ENCODE data around the gene B4GALT6. TPM values are rescaled to one million over a fixed set of nuclear protein-coding genes. Genes with fewer than 3 reads are reported as not detected.

Gene B4GALT6
- total and polyA plus RNA-seq, 2 of the 13 experiments (the other 11 are each of a cell fraction or from before 2014, with no cell fraction given): 1.9 to 3.3 TPM

Other genes with a start within 250 kb of the B4GALT6 start
- not detected in 2 replicates for gene DSG3, start 236.8 kb downstream of the B4GALT6 start, total RNA-seq (2016; rRNA removed; fragmentation: Illumina TruSeq; extraction: Trizol)
- not detected in 2 replicates for gene DSG3, start 236.8 kb downstream of the B4GALT6 start, polyA plus RNA-seq (2011; rRNA removed)
- 23.3 and 24.4 TPM in 2 replicates for gene DSG2, start 186.4 kb downstream of the B4GALT6 start, total RNA-seq (2016; rRNA removed; fragmentation: Illumina TruSeq; extraction: Trizol)
- 66.7 and 68.7 TPM in 2 replicates for gene DSG2, start 186.4 kb downstream of the B4GALT6 start, polyA plus RNA-seq (2011; rRNA removed)
- gene TTR, start 92.7 kb downstream of the B4GALT6 start, total RNA-seq (2016; rRNA removed; fragmentation: Illumina TruSeq; extraction: Trizol): 42.2 and 91.3 TPM in 2 replicates
- 496 and 510 TPM in 2 replicates for gene TTR, start 92.7 kb downstream of the B4GALT6 start, polyA plus RNA-seq (2011; rRNA removed)
- 0.46 and 1.1 TPM in 2 replicates for gene SLC25A52, start 76.3 kb upstream of the B4GALT6 start, total RNA-seq (2016; rRNA removed; fragmentation: Illumina TruSeq; extraction: Trizol)
- not detected in 2 replicates for gene SLC25A52, start 76.3 kb upstream of the B4GALT6 start, polyA plus RNA-seq (2011; rRNA removed)

Measured in HepG2 (cell line).